ENCODE results near the gene ATP6V0A4.

ATP6V0A4 gene

GRCh38 chr7:138712652-138713051 is 85.3 kb downstream of the ATP6V0A4 start:
- Histone ChIP-seq H3K9ac (ENCODE audit: low read length) (no peak overlapping the region), H3F3A (ENCODE audit: insufficient read depth) (no peaks in the 10 kb centered on the region), H3K27ac (ENCODE audit: low read depth, low read length) (no peak overlapping the region), H3K79me2 (ENCODE audit: insufficient read depth, low read length) (no peaks in the 10 kb centered on the region), H3K27me3 (ENCODE audit: low read length) (no peaks in the 10 kb centered on the region), H4K20me1 (ENCODE audit: low read depth, low read length) (no peaks in the 10 kb centered on the region), H3K9me2 (replicated peaks; ENCODE audit: insufficient read depth, low read length) (no peaks in the 10 kb centered on the region), H3K9me3 (ENCODE audit: insufficient read depth, low read length) (no peaks in the 10 kb centered on the region), H3K4me2 (ENCODE audit: low read depth, low read length, poor library complexity, severe bottlenecking) (no peak overlapping the region), H3K4me3 (ENCODE audit: insufficient read depth, low read length, poor library complexity, severe bottlenecking) (no peak overlapping the region), H3K36me3 (ENCODE audit: low read length) (no peaks in the 10 kb centered on the region), H2AFZ (ENCODE audit: low read depth, low read length, severe bottlenecking) (no peak overlapping the region)
- TF ChIP-seq CTCF (IDR thresholded peaks at IDR 0.05; ENCODE audit: insufficient read depth, low read length, poor library complexity, severe bottlenecking) (no peak), EZH2phosphoT487 (conservative IDR thresholded peaks at IDR 0.05; ENCODE audit: low read length) (no peak)

GRCh38 chr7:138710536-138711385 is 87.2 kb downstream of the ATP6V0A4 start:
- Histone ChIP-seq H3K9me3 (ENCODE audit: insufficient read depth, low read length) (no peaks in the 10 kb centered on the region), H3K4me2 (ENCODE audit: low read depth, low read length, poor library complexity, severe bottlenecking) (no peak overlapping the region), H3K27ac (ENCODE audit: low read depth, low read length) (no peak overlapping the region), H3K36me3 (ENCODE audit: low read length) (no peaks in the 10 kb centered on the region), H3F3A (ENCODE audit: insufficient read depth) (no peaks in the 10 kb centered on the region), H3K79me2 (ENCODE audit: insufficient read depth, low read length) (no peaks in the 10 kb centered on the region), H3K4me3 (ENCODE audit: insufficient read depth, low read length, poor library complexity, severe bottlenecking) (no peak overlapping the region), H3K27me3 (ENCODE audit: low read length) (no peaks in the 10 kb centered on the region), H4K20me1 (ENCODE audit: low read depth, low read length) (no peaks in the 10 kb centered on the region), H3K9ac (ENCODE audit: low read length) (no peak overlapping the region), H2AFZ (ENCODE audit: low read depth, low read length, severe bottlenecking) (no peak overlapping the region), H3K9me2 (replicated peaks; ENCODE audit: insufficient read depth, low read length) (no peaks in the 10 kb centered on the region)
- TF ChIP-seq EZH2phosphoT487 (conservative IDR thresholded peaks at IDR 0.05; ENCODE audit: low read length): no peak
- no peak for TF ChIP-seq CTCF (IDR thresholded peaks at IDR 0.05; ENCODE audit: insufficient read depth, low read length, poor library complexity, severe bottlenecking)

- Histone ChIP-seq H3K79me2 (ENCODE audit: insufficient read depth, low read length) (no peaks in the 10 kb centered on the region), H3K4me3 (ENCODE audit: insufficient read depth, low read length, poor library complexity, severe bottlenecking) (no peak overlapping the region), H3F3A (ENCODE audit: insufficient read depth) (no peaks in the 10 kb centered on the region), H3K9me2 (replicated peaks; ENCODE audit: insufficient read depth, low read length) (no peaks in the 10 kb centered on the region), H2AFZ (ENCODE audit: low read depth, low read length, severe bottlenecking) (no peak overlapping the region), H3K27ac (ENCODE audit: low read depth, low read length) (no peak overlapping the region), H3K27me3 (ENCODE audit: low read length) (no peaks in the 10 kb centered on the region), H3K4me2 (ENCODE audit: low read depth, low read length, poor library complexity, severe bottlenecking) (no peak overlapping the region), H3K36me3 (ENCODE audit: low read length) (no peaks in the 10 kb centered on the region), H3K9me3 (ENCODE audit: insufficient read depth, low read length) (no peaks in the 10 kb centered on the region), H4K20me1 (ENCODE audit: low read depth, low read length) (no peaks in the 10 kb centered on the region), H3K9ac (ENCODE audit: low read length) (no peak overlapping the region)
- TF ChIP-seq CTCF (IDR thresholded peaks at IDR 0.05; ENCODE audit: insufficient read depth, low read length, poor library complexity, severe bottlenecking) (no peak), EZH2phosphoT487 (conservative IDR thresholded peaks at IDR 0.05; ENCODE audit: low read length) (no peak)
These were observed 92.8 kb downstream of the ATP6V0A4 start for GRCh38 chr7:138705167-138705566.
